ENCODE results near the gene TRAF3.
A peak's percentile ranks its signal among the peaks of the same experiment; 100 is the strongest.
"Not testable (repeated sequence)": the region's sequence is repeated elsewhere in the genome, so short reads cannot be mapped to it uniquely, and the experiment has no call there.

TRAF3 gene

GRCh38 chr14:102924632-102925588 lies 147.7 kb downstream of the TRAF3 start:
- DNase-seq, result no peak

- DNase-seq, result no peak
Measured at GRCh38 chr14:102925646-102926045, 148.4 kb downstream of the TRAF3 start.

GRCh38 chr14:102926104-102926503 lies 148.9 kb downstream of the TRAF3 start:
- no peak for DNase-seq

- not testable (repeated sequence) for DNase-seq
Measured at GRCh38 chr14:102926840-102927239, 149.6 kb downstream of the TRAF3 start.

GRCh38 chr14:102927346-102927877 lies 150.2 kb downstream of the TRAF3 start:
- no peak for DNase-seq

- DNase-seq, result no peak
Measured at GRCh38 chr14:102927878-102928411, 150.7 kb downstream of the TRAF3 start.

GRCh38 chr14:102928412-102929240 lies 151.4 kb downstream of the TRAF3 start:
- no peak for DNase-seq

- DNase-seq, result no peak
Measured at GRCh38 chr14:102929241-102930137, 152.2 kb downstream of the TRAF3 start.

GRCh38 chr14:102930138-102930752 lies 153.0 kb downstream of the TRAF3 start:
- no peak for DNase-seq

- peak in 2 of 14 donors; percentile 6 to 40 for DNase-seq
Measured at GRCh38 chr14:102930753-102931579, 153.7 kb downstream of the TRAF3 start.

- DNase-seq, result peak in 1 of 14 donors; percentile 10
Measured at GRCh38 chr14:102931580-102932285, 154.5 kb downstream of the TRAF3 start.

- peak in 1 of 14 donors; percentile 9 for DNase-seq
Measured at GRCh38 chr14:102932484-102933248, 155.4 kb downstream of the TRAF3 start.

GRCh38 chr14:102933618-102934231 lies 156.5 kb downstream of the TRAF3 start:
- DNase-seq, result no peak

- DNase-seq, result no peak
Measured at GRCh38 chr14:102935756-102936155, 158.5 kb downstream of the TRAF3 start.

GRCh38 chr14:102937331-102938175 lies 160.3 kb downstream of the TRAF3 start:
- DNase-seq, result no peak

- no peak for DNase-seq
Measured at GRCh38 chr14:102938191-102938590, 160.9 kb downstream of the TRAF3 start.

GRCh38 chr14:102939329-102939728 lies 162.1 kb downstream of the TRAF3 start:
- DNase-seq, result no peak
